T-cell (primary cell): ENCODE measurements around the gene KCNK4. TPM values are rescaled to one million over a fixed set of nuclear protein-coding genes. Genes with fewer than 3 reads are reported as not detected.
"Not testable (repeated sequence)": the region's sequence is repeated elsewhere in the genome, so short reads cannot be mapped to it uniquely, and the experiment has no call there.

Experiments
- ATAC-seq, 4 experiments: fragments of 200-7000 bp in 3 of 4; fragments of 150-1000 bp in 1 of 4; cut with Tn5 transposase; replicated peaks in 1 of 4; 1 replicate in 3 of 4; 2 replicates in 1 of 4; pipeline ENCODE4 v1.10.0; 2021; ENCODE audit warnings: moderate library complexity in 3 of 4, mild to moderate bottlenecking in 2 of 4, moderate number of reproducible peaks in 1 of 4
- CTCF ChIA-PET, 2 donors: fragments of 300-600 bp; sonication (Branson Sonifier 250); formaldehyde crosslinking; loops; one replicate each; lab custom pipeline; 2022; ENCODE audit warnings: antibody characterized with exemption in 2 of 2; lab: Charles Lee
- POLR2A ChIA-PET, 2 donors: fragments of 300-600 bp; sonication (Branson Sonifier 250); formaldehyde crosslinking; loops; one replicate each; lab custom pipeline; 2022; ENCODE audit warnings: antibody characterized with exemption in 2 of 2; lab: Charles Lee
- DNase-seq, 35 experiments: peaks; one replicate each; pipeline versions ENCODE4 v3.0.0 to v3.0.0-alpha.2; 2013 to 2023
- H3K27ac ChIP-seq: one replicate; pipeline ENCODE4 v1.5.1; 2013; ENCODE audit warnings: low read length
- H3K27me3 ChIP-seq, 2 experiments: replicated peaks in 1 of 2; 1 replicate in 1 of 2; 2 replicates in 1 of 2; pipeline versions ENCODE4 v1.6.1 to v1.7.0; 2013; ENCODE audit warnings: low read length in 1 of 2, mixed read lengths in 1 of 2; ENCODE audit not compliant: control insufficient read depth in 2 of 2, insufficient read depth in 2 of 2; ENCODE audit errors: extremely low read depth in 1 of 2
- H3K36me3 ChIP-seq, 2 donors: 1 replicate in 1 of 2; 2 replicates in 1 of 2; pipeline versions ENCODE4 v1.6.1 to v1.7.0; 2013; ENCODE audit warnings: low read length in 1 of 2; ENCODE audit not compliant: control insufficient read depth in 2 of 2, insufficient read depth in 1 of 2; ENCODE audit errors: extremely low read depth in 1 of 2
- H3K4me1 ChIP-seq, 2 experiments: 1 replicate in 1 of 2; 2 replicates in 1 of 2; pipeline versions ENCODE4 v1.6.1 to v1.7.0; 2013; ENCODE audit warnings: low read length in 2 of 2, mixed read lengths in 1 of 2; ENCODE audit not compliant: insufficient read depth in 2 of 2, control insufficient read depth in 1 of 2; ENCODE audit errors: extremely low read depth in 1 of 2
- H3K4me3 ChIP-seq, 2 donors: 1 replicate in 1 of 2; 2 replicates in 1 of 2; pipeline versions ENCODE4 v1.5.1 to v1.7.0; 2013; ENCODE audit warnings: mild to moderate bottlenecking in 2 of 2, low read length in 1 of 2, moderate library complexity in 1 of 2; ENCODE audit not compliant: control insufficient read depth in 1 of 2; ENCODE audit errors: extremely low read depth in 1 of 2
- H3K9me3 ChIP-seq: 2 replicates; pipeline ENCODE4 v1.7.0; 2013
- H3K27ac Mint-ChIP-seq, 2 donors: one replicate each; pipeline ENCODE4 v1.8.0; 2020 to 2021; ENCODE audit warnings: mild to moderate bottlenecking in 2 of 2, mixed read lengths in 2 of 2
- H3K27me3 Mint-ChIP-seq, 2 donors: one replicate each; pipeline ENCODE4 v1.8.0; 2021 to 2022; ENCODE audit warnings: mixed read lengths in 2 of 2
- H3K36me3 Mint-ChIP-seq: one replicate; pipeline ENCODE4 v1.8.0; 2021; ENCODE audit warnings: mixed read lengths
- H3K4me1 Mint-ChIP-seq, 3 donors: one replicate each; pipeline ENCODE4 v1.8.0; 2020 to 2022; ENCODE audit warnings: mixed read lengths in 3 of 3, mild to moderate bottlenecking in 1 of 3
- H3K4me3 Mint-ChIP-seq, 3 donors: one replicate each; pipeline ENCODE4 v1.8.0; 2020 to 2022; ENCODE audit warnings: mild to moderate bottlenecking in 3 of 3, mixed read lengths in 3 of 3, moderate library complexity in 3 of 3
- H3K9me3 Mint-ChIP-seq, 3 donors: one replicate each; pipeline ENCODE4 v1.8.0; 2020 to 2022; ENCODE audit warnings: mixed read lengths in 3 of 3
- WGBS: methylation state at CpG from one replicate; pipeline ENCODE4 v1.1.5; 2013; ENCODE audit warnings: missing lambda C conversion rate; ENCODE audit not compliant: insufficient coverage; 5-methylcytosine and 5-hydroxymethylcytosine counted together
- total RNA-seq, 35 experiments: library from RNA in 6 of 35; stranded (reverse) in 6 of 35; fragments of 120-200 nt in 1 of 35; gene quantifications; one replicate each; pipeline versions ENCODE4 v1.2.1 to v1.2.4 and lab custom pipeline; 2013 to 2026

The KCNK4 gene
- total RNA-seq, 5 donors from 2014 or later (not counting 1 experiment from before 2014, with no cell fraction given) = 0.22 to 0.35 (median 0.33) TPM; not detected in 2

DNA sequence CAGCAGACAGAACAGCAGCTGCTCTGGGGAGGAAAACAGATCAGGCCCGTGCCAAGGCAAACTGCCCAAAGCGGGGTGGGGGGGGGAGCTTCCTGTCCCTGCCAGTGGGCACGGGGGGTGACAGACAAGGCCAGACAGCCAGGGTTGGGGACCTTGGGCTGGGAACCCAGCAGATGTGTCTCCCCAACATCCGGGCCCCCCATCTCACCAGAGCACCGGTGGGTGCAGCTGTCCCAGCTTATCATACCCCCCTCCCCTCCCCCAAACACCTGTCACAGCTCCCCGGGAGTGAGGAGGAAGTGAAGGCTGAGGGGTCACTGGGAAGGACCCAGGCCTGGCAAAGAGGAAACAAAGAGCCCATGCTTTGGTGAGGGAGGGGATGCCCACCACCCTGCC, 45.7 kb upstream of the KCNK4 start:
- peak overlapping the region; percentile 87 to 88 for H3K27ac Mint-ChIP-seq
- peaks cover 36 to 46% (median 41%) of the 10 kb centered on the region in 3 donors for H3K4me1 Mint-ChIP-seq
- no peaks in the 10 kb centered on the region for H3K36me3 Mint-ChIP-seq
- H3K9me3 ChIP-seq = no peaks in the 10 kb centered on the region
- peaks cover 6 to 10% of the 10 kb centered on the region in 2 donors for H3K36me3 ChIP-seq
- peak overlapping the region; percentile 80 to 90 (median 89) for H3K4me3 Mint-ChIP-seq
- ATAC-seq (no peak), DNase-seq (peak in 18 of 35 experiments; percentile 18 to 63 (median 36))
- H3K9me3 Mint-ChIP-seq = no peaks in the 10 kb centered on the region
- H3K4me3 ChIP-seq = peak overlapping the region; percentile 64 to 76
- peaks cover 0 to under 1% of the 10 kb centered on the region in 2 experiments for H3K27me3 ChIP-seq
- H3K4me1 ChIP-seq = peaks cover 12 to 57% of the 10 kb centered on the region in 2 experiments
- CTCF ChIA-PET = interaction anchor here in 1 of 2 donors (0.6 to 1.1 kb wide), 4 partner anchors 19 to 72 kb away, joined by 3 to 4 read pairs (median 3); partner anchors contain the start of gene PRDX5
- H3K27ac ChIP-seq = peak overlapping the region; percentile 43
- H3K27me3 Mint-ChIP-seq = no peaks in the 10 kb centered on the region
- POLR2A ChIA-PET = interaction anchor here in 1 of 2 donors (0.7 kb wide), 1 partner anchor 18 kb away, joined by 11 read pairs; no protein-coding TSS in a partner anchor
- WGBS = 10% methylated on average over 2 of the region's 6 CpGs

- Histone ChIP-seq H3K9me3 (no peaks in the 10 kb centered on the region), H3K4me1 (peaks cover 14 to 60% of the 10 kb centered on the region in 2 experiments), H3K27ac (peak overlapping the region; percentile 43), H3K4me3 (peak overlapping the region; percentile 64 to 76), H3K36me3 (peaks cover 6 to 10% of the 10 kb centered on the region in 2 donors), H3K27me3 (peaks cover 0 to 7% of the 10 kb centered on the region in 2 experiments)
- DNase-seq = peak in 18 of 35 experiments; percentile 25 to 77 (median 38)
- H3K36me3 Mint-ChIP-seq = no peaks in the 10 kb centered on the region
- no peak for ATAC-seq
- ChIA-PET POLR2A (no interaction called here), CTCF (interaction anchor here (0.6 to 1.1 kb wide), 5 partner anchors 41 to 72 kb away, joined by 3 to 5 read pairs (median 3); partner anchors contain the start of genes PRDX5 (in 1 of the 2) and STIP1 (in 1 of the 2))
- peaks cover 36 to 45% (median 38%) of the 10 kb centered on the region in 3 donors for H3K4me1 Mint-ChIP-seq
- peak overlapping the region; percentile 80 to 90 (median 89) for H3K4me3 Mint-ChIP-seq
- WGBS = under 1% methylated on average over 41 of the region's 46 CpGs
- no peaks in the 10 kb centered on the region for H3K9me3 Mint-ChIP-seq
- H3K27ac Mint-ChIP-seq = peak overlapping the region; percentile 87 to 88
- H3K27me3 Mint-ChIP-seq = no peaks in the 10 kb centered on the region
These were observed 45.1 kb upstream of the KCNK4 start for GRCh38 chr11:64245797-64246620.

- H3K27me3 ChIP-seq, DNase-seq, H3K4me3 ChIP-seq, H3K27ac ChIP-seq, H3K36me3 Mint-ChIP-seq, H3K9me3 ChIP-seq, POLR2A ChIA-PET, CTCF ChIA-PET, H3K9me3 Mint-ChIP-seq, H3K27me3 Mint-ChIP-seq: not testable (repeated sequence)
- Histone ChIP-seq H3K36me3 (peaks cover 6 to 10% of the 10 kb centered on the region in 2 donors), H3K4me1 (peaks cover 14 to 63% of the 10 kb centered on the region in 2 experiments)
- Mint-ChIP-seq H3K27ac (peak overlapping the region in 1 of 2 donors; percentile 66), H3K4me1 (peaks cover 35 to 46% (median 36%) of the 10 kb centered on the region in 3 donors), H3K4me3 (peak overlapping the region; percentile 76 to 89 (median 83))
- WGBS = under 1% methylated on average over 34 of the region's 43 CpGs
- ATAC-seq = peak; percentile 13 to 34 (median 17)
These were observed 44.6 kb upstream of the KCNK4 start for GRCh38 chr11:64246621-64246870.

DNA sequence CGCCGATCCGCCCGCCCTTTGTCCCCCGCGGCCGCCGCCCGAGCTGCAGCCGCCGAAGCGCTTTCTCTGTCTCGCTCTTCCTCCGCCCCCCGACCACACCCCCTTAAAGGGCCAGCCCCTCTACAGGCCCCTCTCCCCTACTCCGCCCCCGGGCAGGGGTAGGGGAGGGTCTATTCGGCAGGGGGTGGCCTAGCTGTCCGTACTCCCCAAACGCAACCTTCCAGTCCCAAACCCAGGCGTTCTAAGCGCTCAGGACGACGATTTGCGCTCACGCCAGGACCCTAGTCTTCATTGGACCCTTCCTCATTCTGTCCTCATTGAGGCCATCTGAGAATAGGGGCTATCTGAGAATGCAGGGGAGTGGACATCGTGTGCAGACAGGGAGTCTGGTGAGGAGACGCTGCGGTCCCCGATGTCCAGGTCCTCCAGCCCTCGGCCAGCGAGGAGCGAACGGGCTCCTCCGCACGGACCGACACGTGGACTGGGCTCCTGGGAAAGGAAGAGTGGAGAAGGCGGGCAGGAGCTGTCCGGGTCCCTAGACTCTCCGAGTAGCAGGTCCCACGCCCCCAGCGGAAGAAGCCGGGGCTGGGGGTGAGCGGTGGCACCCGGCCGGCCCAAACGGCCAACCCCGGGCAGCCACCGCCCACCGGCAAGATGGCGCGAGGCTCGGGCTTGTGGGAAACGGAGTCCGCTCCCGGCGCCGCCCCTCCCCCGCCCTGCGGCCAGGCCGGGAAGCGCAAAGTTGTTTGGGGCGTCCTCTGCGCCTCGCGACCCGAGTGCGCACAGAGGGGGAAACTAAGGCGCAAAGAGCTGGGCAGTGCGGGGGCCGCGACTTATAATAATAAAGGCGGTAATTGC, 44.0 kb upstream of the KCNK4 start, which contains the start of gene PPP1R14B:
TSS of gene PPP1R14B (minus strand) at position 73 of the 858 bp plus-strand sequence. CDS start 270 bp downstream, outside the sequence.
- peak; percentile 69 to 72 (median 70) for ATAC-seq
- Histone ChIP-seq H3K36me3 (peaks cover 6 to 10% of the 10 kb centered on the region in 2 donors), H3K4me3 (peak within 1 kb of the TSS; percentile 77 to 95), H3K27ac (peak within 1 kb of the TSS; percentile 57), H3K27me3 (peaks cover 0 to 13% of the 10 kb centered on the region in 2 experiments), H3K4me1 (peaks cover 17 to 63% of the 10 kb centered on the region in 2 experiments), H3K9me3 (no peaks in the 10 kb centered on the region)
- Mint-ChIP-seq H3K4me1 (peaks cover 36 to 50% (median 40%) of the 10 kb centered on the region in 3 donors), H3K9me3 (no peaks in the 10 kb centered on the region), H3K36me3 (no peaks in the 10 kb centered on the region), H3K4me3 (peak within 1 kb of the TSS; percentile 80 to 90 (median 89)), H3K27ac (peak within 1 kb of the TSS; percentile 87 to 88), H3K27me3 (no peaks in the 10 kb centered on the region)
- POLR2A ChIA-PET = no interaction called here
- peak; percentile 42 to 82 (median 72) for DNase-seq
- CTCF ChIA-PET = no interaction called here
- WGBS = under 1% methylated on average over 44 of the region's 74 CpGs

- peaks cover 32 to 45% (median 35%) of the 10 kb centered on the region in 3 donors for H3K4me1 Mint-ChIP-seq
- peaks cover 0 to 17% of the 10 kb centered on the region in 2 experiments for H3K27me3 ChIP-seq
- H3K36me3 ChIP-seq = peaks cover 6 to 10% of the 10 kb centered on the region in 2 donors
- CTCF ChIA-PET = no interaction called here
- no peaks in the 10 kb centered on the region for H3K36me3 Mint-ChIP-seq
- no peaks in the 10 kb centered on the region for H3K27me3 Mint-ChIP-seq
- DNase-seq (no peak), ATAC-seq (no peak)
- no peaks in the 10 kb centered on the region for H3K9me3 ChIP-seq
- H3K4me3 ChIP-seq = no peak overlapping the region
- 76% methylated on average over 27 of the region's 31 CpGs for WGBS
- H3K27ac Mint-ChIP-seq = peak overlapping the region in 1 of 2 donors; percentile 34
- H3K27ac ChIP-seq = no peak overlapping the region
- H3K9me3 Mint-ChIP-seq = no peaks in the 10 kb centered on the region
- H3K4me1 ChIP-seq = peaks cover 13 to 63% of the 10 kb centered on the region in 2 experiments
- POLR2A ChIA-PET = no interaction called here
- H3K4me3 Mint-ChIP-seq = peak overlapping the region; percentile 65 to 89 (median 76)
These were observed 43.2 kb upstream of the KCNK4 start for GRCh38 chr11:64247729-64248531.
